ELF-1 (cell line): ENCODE measurements around the gene ATG10.
A peak's percentile ranks its signal among the peaks of the same experiment; 100 is the strongest.

Source experiments
- DNase-seq: peaks from one replicate; pipeline ENCODE4 v3.0.0-alpha.2; 2016; ENCODE audit warnings: low read depth, low spot score

The ATG10 gene

DNA sequence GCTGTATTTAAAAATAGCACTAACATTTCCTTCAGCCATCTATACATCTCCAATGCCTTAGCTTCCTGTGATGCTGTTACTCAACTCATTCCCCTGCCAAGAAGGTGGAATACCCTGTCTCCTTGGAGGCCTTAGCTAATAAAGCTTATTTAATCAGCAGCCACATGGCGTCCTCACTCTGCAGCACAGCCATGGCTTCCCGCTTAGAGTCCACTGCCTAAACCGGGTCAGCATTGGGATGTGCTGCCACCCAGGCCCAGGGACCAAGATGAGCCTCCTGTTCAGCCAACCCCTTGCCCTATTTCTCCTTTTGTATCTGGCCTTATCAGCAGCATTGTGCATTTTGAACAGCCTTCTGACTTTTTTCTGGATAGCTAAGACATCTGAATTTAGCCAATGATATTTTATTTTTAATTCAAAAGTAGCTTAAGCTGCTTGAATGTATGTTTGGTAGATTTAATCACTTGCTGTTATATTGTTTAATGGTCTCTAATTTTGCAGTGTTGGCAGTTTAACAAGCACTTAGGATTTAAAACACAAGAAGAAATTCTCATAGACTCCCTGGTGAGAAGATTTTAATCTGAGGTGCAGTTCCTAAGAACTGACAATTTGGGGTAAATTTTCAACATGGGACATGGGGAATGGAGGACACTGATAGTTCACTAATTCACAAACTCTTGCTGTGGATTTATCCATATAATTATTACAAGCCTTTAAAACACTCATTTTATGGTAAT, 193.3 kb downstream of the ATG10 start:
- DNase-seq = peak; percentile 27

- peak; percentile 51 for DNase-seq
These were observed 194.1 kb downstream of the ATG10 start for GRCh38 chr5:82165740-82166530.

DNA sequence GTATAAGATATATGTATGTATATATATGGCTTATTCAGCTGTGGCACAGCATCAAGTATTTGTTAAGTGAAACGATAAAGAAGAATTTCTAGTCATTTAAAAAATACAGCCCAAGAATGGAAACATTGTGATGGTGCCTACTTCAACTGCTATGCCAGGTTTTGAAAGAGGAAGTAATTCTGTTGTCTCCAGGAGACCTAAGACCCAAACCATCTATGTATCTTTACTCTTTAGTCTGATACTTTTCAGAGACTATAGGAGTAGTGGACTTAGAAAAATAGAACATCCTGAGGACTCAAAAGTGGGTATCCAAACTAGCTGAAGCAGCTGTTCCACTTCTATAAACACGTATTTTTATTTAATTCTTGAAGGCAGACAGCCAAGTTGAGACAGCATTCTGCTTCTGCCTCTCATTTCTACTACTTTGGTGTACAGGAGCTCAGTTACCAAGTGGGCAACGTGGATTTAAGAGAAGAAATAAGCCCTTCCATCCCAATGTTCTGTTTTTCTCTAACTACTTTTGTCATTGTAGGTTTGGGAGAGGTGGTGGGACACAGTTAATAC, 195.6 kb downstream of the ATG10 start:
- no peak for DNase-seq

DNA sequence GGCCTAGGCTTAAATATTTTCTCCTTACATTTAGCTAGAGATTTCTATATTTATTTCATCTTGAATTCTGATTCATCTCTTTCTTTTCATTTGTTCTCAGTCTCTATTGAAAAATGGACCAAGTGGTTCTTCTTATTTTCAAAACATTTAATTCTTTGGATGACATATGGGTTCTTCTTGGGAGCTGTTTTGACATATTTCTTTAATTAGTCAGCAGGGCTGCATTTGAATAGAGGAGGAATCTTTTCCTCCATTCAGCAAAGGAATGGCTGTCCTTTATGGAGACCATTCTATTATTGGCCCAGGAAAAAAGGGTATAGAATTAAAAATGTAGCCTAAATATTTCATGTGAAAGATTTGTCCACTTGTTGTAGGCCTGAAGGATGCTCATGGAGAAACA, 196.5 kb downstream of the ATG10 start:
- DNase-seq = no peak

GRCh38 chr5:82169892-82170291, 198.1 kb downstream of the ATG10 start:
- DNase-seq = no peak

DNA sequence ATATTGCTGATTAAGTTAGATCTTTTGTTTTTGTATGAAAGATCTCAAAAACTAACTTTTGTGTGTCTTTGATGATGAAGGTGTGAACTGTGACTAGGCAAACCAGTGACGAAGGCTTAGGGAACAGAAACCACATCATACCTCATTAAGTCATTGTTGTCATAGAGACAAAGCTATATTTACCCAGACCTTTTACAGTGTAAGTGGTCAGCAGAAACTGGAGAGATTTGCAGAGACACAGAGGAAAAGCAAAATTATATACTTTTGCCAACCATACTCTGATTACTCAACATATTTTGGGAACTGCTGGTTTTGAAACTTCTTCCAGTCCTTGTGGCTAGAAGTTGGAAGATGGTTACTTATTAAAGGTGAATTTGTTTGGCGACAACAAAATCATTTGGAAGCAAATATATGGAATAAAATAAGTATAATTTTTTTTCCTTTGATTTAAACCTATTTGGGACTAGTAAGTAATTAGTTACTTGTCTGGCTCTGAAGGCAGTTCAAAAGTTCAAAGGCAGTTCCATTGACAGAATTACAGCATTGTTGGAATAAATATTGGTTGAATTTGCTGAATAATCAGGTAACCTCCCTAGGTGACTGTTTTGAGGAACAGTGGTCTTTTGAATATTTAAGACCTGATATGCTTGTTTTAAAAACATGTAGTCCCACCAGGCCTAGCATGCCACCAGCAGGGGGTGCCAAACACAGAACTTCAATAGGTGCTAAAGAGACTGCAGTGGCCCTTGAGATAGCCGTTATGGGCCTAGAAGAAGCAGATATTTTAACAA, 202.5 kb downstream of the ATG10 start:
- peak; percentile 55 for DNase-seq

GRCh38 chr5:82174919-82175219, 203.0 kb downstream of the ATG10 start:
- no peak for DNase-seq

- DNase-seq = no peak
These were observed 204.4 kb downstream of the ATG10 start for GRCh38 chr5:82176115-82176814.

- no peak for DNase-seq
These were observed 206.6 kb downstream of the ATG10 start for GRCh38 chr5:82178378-82178777.

GRCh38 chr5:82182662-82183061, 210.8 kb downstream of the ATG10 start:
- no peak for DNase-seq

DNA sequence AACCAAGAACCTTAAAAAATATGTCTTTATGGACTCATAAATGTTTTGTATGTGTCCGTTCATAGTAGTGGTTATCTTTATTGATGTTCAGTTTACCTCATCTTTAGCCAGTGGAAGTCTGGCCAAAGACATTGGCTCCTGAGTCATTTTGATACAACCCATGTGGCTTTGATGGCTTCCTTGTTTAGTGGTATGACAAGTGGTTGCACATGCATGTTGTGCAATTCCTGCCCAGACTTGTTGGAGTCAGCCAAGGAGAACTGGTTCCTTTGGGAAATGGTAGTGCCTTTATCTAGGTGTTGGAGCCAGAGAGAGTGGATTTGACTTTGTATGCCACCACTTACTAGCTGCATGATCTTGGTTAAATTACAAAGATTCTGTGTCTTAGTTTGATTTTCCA, 212.0 kb downstream of the ATG10 start:
- DNase-seq = no peak

- DNase-seq = no peak
These were observed 214.0 kb downstream of the ATG10 start for GRCh38 chr5:82185851-82186250.

- no peak for DNase-seq
These were observed 225.7 kb downstream of the ATG10 start for GRCh38 chr5:82197550-82197949.

DNA sequence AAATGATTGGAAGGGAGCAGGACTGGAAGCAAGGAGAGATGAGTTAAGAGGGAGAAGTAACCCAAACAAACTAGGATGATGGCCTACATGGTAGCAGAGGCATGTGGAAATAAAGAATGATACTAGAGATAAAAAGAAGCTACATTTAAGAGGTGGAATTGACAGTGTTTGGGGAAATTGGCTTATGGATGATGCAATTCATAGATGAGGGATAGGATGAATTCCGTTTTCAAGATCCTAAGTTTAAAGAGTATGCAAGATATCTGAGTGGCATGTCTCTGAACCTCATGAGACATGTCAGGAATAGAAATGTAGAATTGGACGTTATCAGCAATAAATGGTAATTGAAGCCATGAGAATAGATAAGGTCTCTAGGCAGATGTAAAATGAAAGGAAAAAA, 232.7 kb downstream of the ATG10 start:
- DNase-seq = no peak

DNA sequence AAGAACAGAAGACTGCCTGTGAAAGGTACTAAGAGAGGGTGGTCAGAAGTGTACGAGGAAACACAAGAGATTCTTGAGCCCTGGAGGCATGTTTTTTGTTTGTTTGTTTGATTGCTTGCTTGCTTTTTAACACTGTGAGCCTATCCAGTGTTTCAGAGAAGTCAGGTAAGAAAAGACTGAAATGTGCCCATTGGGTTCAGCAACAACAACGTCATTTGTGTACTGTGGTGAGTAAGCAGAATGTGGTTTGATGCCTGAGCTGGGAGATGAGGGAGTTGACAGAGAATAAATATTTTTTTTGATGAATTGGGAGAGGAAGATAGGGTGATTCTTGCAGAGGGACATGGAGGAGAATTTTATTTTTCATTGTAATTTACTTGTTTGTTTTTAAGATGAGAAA, 233.2 kb downstream of the ATG10 start:
- no peak for DNase-seq

- DNase-seq = no peak
These were observed 236.5 kb downstream of the ATG10 start for GRCh38 chr5:82208371-82208770.

DNA sequence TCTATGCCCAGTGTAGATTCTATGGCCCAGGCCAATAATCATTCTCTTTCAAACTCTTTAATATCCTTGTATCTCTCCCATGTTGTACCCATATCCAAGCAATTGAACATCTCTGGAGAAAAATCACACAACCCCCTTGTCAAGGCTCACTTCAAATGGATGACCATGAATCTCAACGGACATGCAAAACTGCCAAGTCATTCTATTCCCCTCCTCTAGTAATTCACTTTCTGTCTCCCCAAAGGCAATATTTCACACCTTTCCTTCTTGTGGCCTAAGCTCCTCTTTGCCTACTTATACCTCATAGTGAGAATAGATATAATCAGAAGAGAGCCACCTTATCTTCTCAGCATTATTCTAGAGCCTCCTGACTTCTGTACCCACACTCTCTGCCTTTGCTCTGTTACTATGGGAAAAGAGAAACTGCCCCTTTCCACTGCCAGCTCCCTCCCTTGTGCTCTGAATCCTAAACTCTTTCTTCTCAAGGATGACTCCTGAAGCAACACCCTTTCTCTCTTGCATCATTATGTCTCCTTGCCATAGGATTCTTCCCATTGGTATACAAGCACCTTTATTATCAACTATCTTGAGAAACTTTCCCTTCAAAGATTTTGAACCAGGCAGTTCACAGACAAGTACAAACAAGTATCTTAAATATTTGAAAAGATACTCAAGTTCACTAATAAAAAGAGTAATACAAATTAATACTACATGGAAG, 240.2 kb downstream of the ATG10 start:
- DNase-seq = no peak

- DNase-seq = no peak
These were observed 246.1 kb downstream of the ATG10 start for GRCh38 chr5:82217917-82218316.

GRCh38 chr5:82218374-82219156, 246.7 kb downstream of the ATG10 start:
- no peak for DNase-seq

GRCh38 chr5:82221020-82221419, 249.2 kb downstream of the ATG10 start:
- DNase-seq = no peak
